Fibroblast of lung (primary cell): ENCODE results near the gene ZDHHC11. TPM values are rescaled to one million over a fixed set of nuclear protein-coding genes. Genes with fewer than 3 reads are reported as not detected.

Source experiments
- DNase-seq, 2 donors: peaks; one replicate each; pipeline versions ENCODE4 v3.0.0 to v3.0.0-alpha.2; 2010; ENCODE audit warnings: low read depth in 2 of 2
- H2AFZ ChIP-seq: 2 replicates; pipeline ENCODE4 v1.5.1; 2012; ENCODE audit warnings: low read length, control low read depth, inconsistent platforms
- H3K27ac ChIP-seq: 2 replicates; pipeline ENCODE4 v1.5.1; 2011; ENCODE audit warnings: low read length, control low read depth; ENCODE audit not compliant: insufficient read depth
- H3K27me3 ChIP-seq: 2 replicates; pipeline ENCODE4 v1.5.1; 2011; ENCODE audit warnings: mild to moderate bottlenecking, low read length; ENCODE audit not compliant: control insufficient read depth, insufficient read depth
- H3K36me3 ChIP-seq: 2 replicates; pipeline ENCODE4 v1.5.1; 2011; ENCODE audit warnings: low read length; ENCODE audit not compliant: control insufficient read depth, insufficient read depth
- H3K4me1 ChIP-seq: 2 replicates; pipeline ENCODE4 v1.5.1; 2011; ENCODE audit warnings: low read length; ENCODE audit not compliant: control insufficient read depth, insufficient read depth; ENCODE audit errors: extremely low read depth
- H3K4me2 ChIP-seq: 2 replicates; pipeline ENCODE4 v1.5.1; 2011; ENCODE audit warnings: low read length, control low read depth; ENCODE audit not compliant: insufficient read depth; ENCODE audit errors: extremely low read depth
- H3K4me3 ChIP-seq, 4 experiments: fragments of 200-600 bp in 1 of 4; sonication (generic) in 1 of 4; replicated peaks in 1 of 4; 2 replicates each; pipeline ENCODE4 v1.5.1; 2011 to 2016; ENCODE audit warnings: low read length in 4 of 4, low read depth in 3 of 4, mild to moderate bottlenecking in 3 of 4, control low read depth in 2 of 4, inconsistent platforms in 1 of 4, mixed read lengths in 1 of 4; ENCODE audit not compliant: insufficient read depth in 1 of 4; ENCODE audit errors: control extremely low read depth in 1 of 4
- H3K79me2 ChIP-seq: 2 replicates; pipeline ENCODE4 v1.5.1; 2012; ENCODE audit warnings: mild to moderate bottlenecking, low read length, inconsistent platforms; ENCODE audit not compliant: control insufficient read depth, insufficient read depth
- H3K9ac ChIP-seq: 2 replicates; pipeline ENCODE4 v1.5.1; 2011; ENCODE audit warnings: mild to moderate bottlenecking, low read length, control low read depth; ENCODE audit not compliant: insufficient read depth
- H3K9me3 ChIP-seq: 2 replicates; pipeline ENCODE4 v1.5.1; 2012; ENCODE audit warnings: low read depth, low read length; ENCODE audit not compliant: control insufficient read depth, insufficient read depth
- H4K20me1 ChIP-seq: 2 replicates; pipeline ENCODE4 v1.5.1; 2011; ENCODE audit warnings: low read length; ENCODE audit not compliant: control insufficient read depth, insufficient read depth; ENCODE audit errors: extremely low read depth
- EZH2 ChIP-seq: IDR thresholded peaks from 2 replicates; pipeline ENCODE4 v1.5.1; 2012; ENCODE audit warnings: low read length, control low read depth, mild to moderate bottlenecking; ENCODE audit errors: missing control alignments
- polyA plus RNA-seq, 2 donors: library from polyadenylated mRNA; depleted of rRNA in 1 of 2; stranded (reverse) in 1 of 2; unstranded in 1 of 2; fragments of >200 nt; gene quantifications; 2 replicates each; pipeline ENCODE4 v1.2.1, GENCODE V29; 2011 to 2012; ENCODE audit warnings: missing spikeins in 1 of 2
- total RNA-seq: library from RNA; depleted of rRNA; stranded (reverse); fragments of >200 nt; gene quantifications from 2 replicates; pipeline ENCODE4 v1.2.1, GENCODE V29; 2014
- TF ChIP-seq, protein P1 (sequence below), 2 donors: IDR thresholded peaks in 1 of 2; conservative IDR thresholded peaks in 1 of 2; 1 replicate in 1 of 2; 2 replicates in 1 of 2; pipeline ENCODE4 v1.5.1; 2011 to 2012; ENCODE audit warnings: low read length in 2 of 2, control low read depth in 1 of 2, inconsistent platforms in 1 of 2, low read depth in 1 of 2, mild to moderate bottlenecking in 1 of 2

ZDHHC11 gene
- total and polyA plus RNA-seq, 2 donors (not counting 1 experiment from before 2014, with no cell fraction given): 0.23 to 2.5 TPM

DNA sequence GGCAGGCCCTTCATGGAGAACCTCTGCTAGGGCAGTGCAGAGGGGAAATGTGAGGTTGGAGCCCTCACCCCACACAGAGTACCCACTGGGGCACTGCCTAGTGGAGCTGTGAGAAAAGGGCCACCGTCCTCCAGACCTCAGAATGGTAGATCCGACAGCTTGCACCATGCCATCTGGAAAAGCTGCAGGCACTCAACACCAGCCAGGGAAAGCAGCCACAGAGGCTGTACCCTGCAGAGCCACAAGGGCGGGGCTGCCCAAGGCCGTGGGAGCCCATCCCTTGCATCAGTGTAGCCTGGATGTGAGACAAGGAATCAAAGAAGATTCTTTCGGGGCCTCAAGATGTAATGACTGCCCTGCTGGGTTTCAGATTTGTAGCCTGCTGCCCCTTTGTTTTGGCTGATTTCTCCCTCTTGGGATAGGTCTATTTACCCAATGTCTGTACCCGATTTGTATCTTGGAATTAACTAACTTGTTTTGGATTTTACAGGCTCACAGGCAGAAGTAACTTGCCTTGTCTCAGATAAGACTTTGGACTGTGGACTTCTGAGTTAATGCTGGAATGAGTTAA, 16.6 kb upstream of the ZDHHC11 start:
- Histone ChIP-seq H3K4me1 (peaks cover 2% of the 10 kb centered on the region), H3K9me3 (no peaks in the 10 kb centered on the region), H2AFZ (no peak overlapping the region), H3K79me2 (no peaks in the 10 kb centered on the region), H3K27me3 (no peaks in the 10 kb centered on the region), H4K20me1 (no peaks in the 10 kb centered on the region), H3K4me2 (no peak overlapping the region), H3K27ac (no peak overlapping the region), H3K36me3 (peaks cover 48% of the 10 kb centered on the region), H3K9ac (no peak overlapping the region), H3K4me3 (no peak overlapping the region)
- no peak for TF ChIP-seq EZH2
- TF ChIP-seq, protein P1, sequence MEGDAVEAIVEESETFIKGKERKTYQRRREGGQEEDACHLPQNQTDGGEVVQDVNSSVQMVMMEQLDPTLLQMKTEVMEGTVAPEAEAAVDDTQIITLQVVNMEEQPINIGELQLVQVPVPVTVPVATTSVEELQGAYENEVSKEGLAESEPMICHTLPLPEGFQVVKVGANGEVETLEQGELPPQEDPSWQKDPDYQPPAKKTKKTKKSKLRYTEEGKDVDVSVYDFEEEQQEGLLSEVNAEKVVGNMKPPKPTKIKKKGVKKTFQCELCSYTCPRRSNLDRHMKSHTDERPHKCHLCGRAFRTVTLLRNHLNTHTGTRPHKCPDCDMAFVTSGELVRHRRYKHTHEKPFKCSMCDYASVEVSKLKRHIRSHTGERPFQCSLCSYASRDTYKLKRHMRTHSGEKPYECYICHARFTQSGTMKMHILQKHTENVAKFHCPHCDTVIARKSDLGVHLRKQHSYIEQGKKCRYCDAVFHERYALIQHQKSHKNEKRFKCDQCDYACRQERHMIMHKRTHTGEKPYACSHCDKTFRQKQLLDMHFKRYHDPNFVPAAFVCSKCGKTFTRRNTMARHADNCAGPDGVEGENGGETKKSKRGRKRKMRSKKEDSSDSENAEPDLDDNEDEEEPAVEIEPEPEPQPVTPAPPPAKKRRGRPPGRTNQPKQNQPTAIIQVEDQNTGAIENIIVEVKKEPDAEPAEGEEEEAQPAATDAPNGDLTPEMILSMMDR (conservative IDR thresholded peaks at IDR 0.05 in 1 of 2, IDR thresholded peaks at IDR 0.05 in 1 of 2; ENCODE audit: low read depth in 1 of 2, low read length in 2 of 2): no peak
- DNase-seq: no peak

DNA sequence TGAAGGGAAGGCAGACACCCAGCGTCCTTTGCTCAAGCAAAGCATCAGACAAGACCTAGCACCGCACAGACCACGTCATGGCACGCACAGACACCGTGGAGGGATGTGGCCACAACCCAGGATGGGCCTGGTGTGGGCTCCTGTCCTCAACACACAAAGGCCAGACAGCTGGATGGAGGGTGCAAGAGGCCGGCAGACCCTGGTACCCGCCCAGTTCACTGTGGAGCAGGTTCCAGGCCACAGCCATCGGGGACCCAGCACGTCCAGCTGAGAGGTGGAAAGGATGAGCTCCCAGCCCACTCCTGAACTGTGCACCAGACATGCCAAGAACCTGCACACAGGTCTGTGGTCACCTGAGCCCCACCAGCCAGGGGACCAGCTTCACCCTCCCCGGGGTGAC, 15.0 kb upstream of the ZDHHC11 start:
- Histone ChIP-seq H3K27me3 (no peaks in the 10 kb centered on the region), H3K9ac (no peak overlapping the region), H4K20me1 (no peaks in the 10 kb centered on the region), H3K4me2 (no peak overlapping the region), H3K79me2 (no peaks in the 10 kb centered on the region), H3K27ac (no peak overlapping the region), H3K4me3 (no peak overlapping the region), H3K4me1 (peaks cover 2% of the 10 kb centered on the region), H2AFZ (no peak overlapping the region), H3K36me3 (peaks cover 38% of the 10 kb centered on the region), H3K9me3 (no peaks in the 10 kb centered on the region)
- TF ChIP-seq, protein P1 (conservative IDR thresholded peaks at IDR 0.05 in 1 of 2, IDR thresholded peaks at IDR 0.05 in 1 of 2; ENCODE audit: low read depth in 1 of 2, low read length in 2 of 2): no peak
- TF ChIP-seq EZH2: no peak
- DNase-seq: no peak

DNA sequence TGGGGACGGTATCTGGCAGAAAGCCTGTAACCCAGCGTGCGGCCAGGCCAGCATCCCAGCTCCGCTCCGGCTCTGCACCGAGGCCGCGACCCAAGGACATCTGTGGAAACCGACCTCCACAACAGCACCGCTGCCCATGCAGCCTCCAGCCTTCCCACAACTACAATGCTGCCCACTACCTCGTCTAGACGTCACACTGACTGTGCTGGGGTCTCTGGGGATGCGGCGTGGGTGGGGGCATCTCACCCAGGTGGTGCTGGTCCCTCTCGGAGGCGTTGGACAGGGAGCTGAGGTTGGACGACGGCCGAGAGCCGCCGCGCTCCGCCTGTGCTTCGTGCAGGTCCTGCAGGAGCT, 14.4 kb upstream of the ZDHHC11 start:
- Histone ChIP-seq H3K9ac (no peak overlapping the region), H3K4me3 (no peak overlapping the region), H3K27me3 (no peaks in the 10 kb centered on the region), H3K4me2 (no peak overlapping the region), H4K20me1 (no peaks in the 10 kb centered on the region), H3K27ac (no peak overlapping the region), H3K79me2 (no peaks in the 10 kb centered on the region), H2AFZ (no peak overlapping the region), H3K9me3 (no peaks in the 10 kb centered on the region), H3K36me3 (peaks cover 34% of the 10 kb centered on the region), H3K4me1 (peaks cover 2% of the 10 kb centered on the region)
- TF ChIP-seq EZH2: no peak
- TF ChIP-seq, protein P1 (conservative IDR thresholded peaks at IDR 0.05 in 1 of 2, IDR thresholded peaks at IDR 0.05 in 1 of 2; ENCODE audit: low read depth in 1 of 2, low read length in 2 of 2): no peak
- DNase-seq: no peak
